Measurements from ENCODE around the gene HOXB4. TPM values are rescaled to one million over a fixed set of nuclear protein-coding genes. Genes with fewer than 3 reads are reported as not detected.
"Not testable (repeated sequence)": the region's sequence is repeated elsewhere in the genome, so short reads cannot be mapped to it uniquely, and the experiment has no call there.

HOXB4 gene
- total RNA-seq, 1 experiment from 2014 or later = 0.45 TPM

DNA sequence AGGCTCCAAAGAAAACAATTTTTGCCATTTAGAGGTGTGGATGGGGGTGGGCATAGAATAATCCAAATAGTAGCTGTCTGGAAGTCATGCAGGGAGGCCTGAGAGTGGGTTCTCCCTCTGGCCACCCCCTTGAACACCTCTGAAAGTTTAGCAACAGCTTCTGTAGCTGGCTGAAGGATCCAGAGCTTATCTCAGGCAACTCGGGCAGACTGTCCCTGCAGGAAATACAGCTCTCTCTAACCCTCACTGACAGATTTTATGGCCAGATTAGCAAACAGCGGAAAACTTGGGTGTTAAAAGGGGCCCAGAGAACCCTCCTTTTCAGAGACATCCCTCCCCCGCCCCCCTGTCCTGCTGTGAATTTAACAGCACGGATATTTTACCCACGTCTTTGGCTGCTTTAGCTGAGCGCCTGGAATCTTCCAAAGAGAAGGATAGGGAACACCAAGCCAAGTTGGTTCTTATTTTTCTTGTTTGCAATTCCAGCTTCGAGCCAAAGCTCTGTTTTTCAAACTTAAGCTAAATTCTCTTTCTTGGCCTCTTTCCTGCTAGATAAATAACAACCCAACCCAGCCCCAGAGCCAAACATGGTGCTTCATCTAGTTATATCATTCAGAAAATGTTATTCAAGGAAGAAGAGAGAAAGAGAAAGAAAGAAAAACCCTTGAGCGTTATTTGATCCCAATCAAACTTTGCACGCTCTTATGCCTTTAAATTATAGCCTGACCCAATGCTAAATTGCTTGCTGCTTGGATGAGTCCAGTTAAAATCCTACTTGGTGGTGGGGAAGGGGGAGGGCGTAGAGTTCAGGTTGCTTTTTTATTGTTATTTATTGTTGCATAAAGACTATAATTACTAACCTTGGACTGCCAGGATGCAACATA lies 31.0 kb downstream of the HOXB4 start:
- DNase-seq (ENCODE audit: low spot score) = no peak

GRCh38 chr17:48546137-48546923 lies 31.8 kb downstream of the HOXB4 start:
- no peak for DNase-seq (ENCODE audit: low spot score)

GRCh38 chr17:48545539-48545938 lies 32.6 kb downstream of the HOXB4 start:
- DNase-seq (ENCODE audit: low spot score) = no peak

- no peak for DNase-seq (ENCODE audit: low spot score)
Observed at GRCh38 chr17:48545022-48545375, 33.2 kb downstream of the HOXB4 start, which contains the start of gene HOXB2. TSS of gene HOXB2 (minus strand) at chr17:48545109. CDS start at chr17:48544911, 198 bp downstream.

- DNase-seq (ENCODE audit: low spot score) = peak; percentile 61
Observed at GRCh38 chr17:48544349-48545021, 33.7 kb downstream of the HOXB4 start.

- no peak for DNase-seq (ENCODE audit: low spot score)
Observed at GRCh38 chr17:48543854-48544348, 34.2 kb downstream of the HOXB4 start.

DNA sequence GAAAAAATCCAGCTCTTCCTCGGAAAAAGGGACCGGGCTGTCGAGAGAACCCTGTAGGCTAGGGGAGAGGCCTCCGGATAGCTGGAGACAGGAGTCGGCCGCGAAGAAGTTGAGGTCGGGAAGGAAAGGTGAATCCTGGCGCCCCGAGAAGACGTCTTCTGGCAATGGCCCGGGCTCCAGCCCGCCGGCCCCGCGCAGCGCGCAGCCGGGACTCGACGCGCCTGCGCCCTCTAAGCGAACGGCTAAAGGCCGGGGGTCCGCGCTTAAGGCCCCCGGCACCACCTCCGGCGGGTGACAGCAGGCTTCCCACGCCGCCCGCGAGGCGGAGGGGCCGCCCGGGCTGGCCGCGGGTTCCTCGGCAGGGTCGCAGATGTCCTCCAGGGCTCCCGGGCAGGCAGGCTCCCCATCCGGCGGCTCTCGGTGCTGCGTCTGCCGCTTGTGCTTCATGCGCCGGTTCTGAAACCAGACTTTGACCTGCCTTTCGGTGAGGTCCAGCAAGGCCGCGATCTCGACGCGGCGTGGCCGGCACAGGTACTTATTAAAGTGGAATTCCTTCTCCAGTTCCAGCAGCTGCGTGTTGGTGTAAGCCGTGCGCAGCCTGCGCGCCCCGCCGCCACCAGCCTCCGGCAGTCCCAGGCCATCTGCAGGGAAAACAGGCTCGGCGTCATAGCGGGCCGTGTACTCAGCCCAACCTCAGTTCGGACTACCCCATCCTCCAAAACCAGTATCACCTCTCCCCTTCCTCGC lies 34.9 kb downstream of the HOXB4 start:
- DNase-seq (ENCODE audit: low spot score) = peak; percentile 53

DNA sequence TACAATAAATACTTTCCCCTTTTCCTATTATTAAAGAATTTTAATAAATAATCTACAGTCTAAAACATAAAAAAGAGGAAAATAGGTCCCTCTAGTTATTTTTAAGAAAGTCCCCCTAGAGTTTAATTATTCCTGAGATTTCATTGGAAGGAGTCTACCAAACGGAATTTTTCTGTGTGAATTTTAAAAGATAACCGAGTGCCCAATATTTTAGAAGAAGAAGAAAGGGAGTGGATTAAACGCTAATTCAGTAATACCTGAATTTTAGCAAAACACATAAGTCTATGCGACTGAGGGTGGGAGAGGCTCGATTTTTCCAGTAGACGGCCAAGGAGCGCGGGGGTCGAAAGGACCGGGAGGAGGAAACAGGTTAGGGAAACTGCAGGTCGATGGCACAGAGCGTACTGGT lies 35.4 kb downstream of the HOXB4 start:
- DNase-seq (ENCODE audit: low spot score) = no peak

- DNase-seq (ENCODE audit: low spot score) = no peak
Observed at GRCh38 chr17:48542114-48542656, 36.0 kb downstream of the HOXB4 start.

GRCh38 chr17:48541577-48542113 lies 36.5 kb downstream of the HOXB4 start:
- peak; percentile 65 for DNase-seq (ENCODE audit: low spot score)

DNA sequence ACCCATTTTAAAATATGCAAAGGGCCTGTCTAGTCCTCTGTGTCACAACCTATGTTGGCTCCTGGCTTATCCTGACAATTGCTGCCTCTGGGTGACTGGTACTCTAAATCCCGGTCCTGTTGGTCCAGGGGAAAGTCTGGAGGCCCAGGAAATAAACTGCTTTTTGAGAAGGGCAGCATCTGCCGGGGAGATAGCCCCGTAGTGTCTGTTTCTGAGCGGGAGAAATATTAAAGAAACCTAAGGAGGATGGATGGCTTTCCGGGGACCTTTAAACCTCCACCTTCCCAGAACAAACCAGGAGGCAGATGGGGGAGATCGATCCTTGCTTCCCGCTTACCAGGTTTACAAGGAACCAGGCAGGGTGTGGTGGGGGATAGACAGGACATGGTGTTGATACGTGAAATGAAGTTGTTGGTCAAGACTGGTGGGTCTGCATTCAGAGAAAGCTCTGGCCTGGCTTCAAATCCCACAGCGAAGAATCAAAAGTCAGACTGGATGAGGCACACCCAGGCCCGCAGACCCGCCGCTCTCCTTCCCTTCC lies 37.0 kb downstream of the HOXB4 start:
- no peak for DNase-seq (ENCODE audit: low spot score)

DNA sequence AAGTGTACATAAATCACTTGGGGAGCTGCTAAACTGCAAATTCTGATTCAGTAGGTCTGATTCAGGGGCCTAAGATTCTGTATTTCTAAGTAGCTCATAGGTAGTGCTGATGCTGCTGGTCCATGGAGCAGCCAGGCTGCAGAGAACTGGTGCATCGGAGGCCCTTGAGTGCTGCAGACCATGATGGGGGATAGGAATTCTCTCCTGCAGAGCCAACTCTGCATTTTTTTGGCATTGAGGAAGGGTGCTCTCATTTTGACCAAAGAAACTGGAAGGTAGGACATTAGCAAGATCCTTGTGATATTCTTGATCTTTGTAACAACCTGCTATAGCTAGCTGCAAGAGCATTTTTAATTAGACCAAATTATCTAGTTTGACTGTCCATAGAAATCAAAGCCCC lies 37.9 kb downstream of the HOXB4 start:
- DNase-seq (ENCODE audit: low spot score) = no peak

- peak; percentile 87 for DNase-seq (ENCODE audit: low spot score)
Observed at GRCh38 chr17:48539177-48539576, 39.0 kb downstream of the HOXB4 start.

DNA sequence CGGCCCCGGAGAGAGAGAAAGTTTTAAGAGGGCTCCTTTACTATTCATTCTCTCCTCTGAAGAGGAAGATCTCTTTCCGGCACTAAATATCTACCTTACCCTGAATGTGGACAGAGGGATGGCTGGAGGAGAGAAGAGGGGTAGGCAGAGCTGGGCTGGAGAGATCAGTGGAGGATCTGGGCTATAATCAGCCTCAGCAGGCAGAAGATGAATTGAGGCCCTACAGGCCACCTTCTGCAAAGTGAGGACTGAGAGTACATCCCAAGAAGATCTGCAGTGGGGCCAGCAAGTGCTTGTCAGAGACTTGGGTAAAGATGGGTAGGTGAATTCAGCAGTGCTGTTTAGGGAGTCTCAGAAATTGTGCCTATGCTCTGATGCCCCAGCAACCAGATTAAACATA lies 40.8 kb downstream of the HOXB4 start:
- DNase-seq (ENCODE audit: low spot score) = no peak

GRCh38 chr17:48535793-48536559 lies 42.2 kb downstream of the HOXB4 start:
- DNase-seq (ENCODE audit: low spot score) = not testable (repeated sequence)

DNA sequence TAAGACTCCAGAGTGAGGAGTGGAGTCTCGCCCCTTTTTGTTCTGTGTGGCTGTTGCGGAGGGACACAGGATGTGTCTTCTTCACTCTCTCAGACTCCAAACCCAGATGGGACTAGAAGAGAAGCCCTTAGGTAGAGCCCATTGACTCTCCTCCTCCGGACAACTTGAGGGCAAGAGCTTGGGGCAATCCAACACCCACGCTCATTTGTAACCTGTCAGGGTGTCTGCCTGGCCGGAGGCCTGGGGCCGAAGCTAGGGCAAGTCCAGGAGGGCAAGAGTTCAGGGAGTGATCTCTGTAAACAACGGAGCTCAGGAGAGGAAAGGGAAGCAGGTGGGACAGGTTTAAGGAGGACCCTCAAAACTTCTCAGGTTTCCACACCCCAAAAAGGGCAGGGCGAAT lies 45.9 kb downstream of the HOXB4 start:
- no peak for DNase-seq (ENCODE audit: low spot score)

- DNase-seq (ENCODE audit: low spot score) = no peak
Observed at GRCh38 chr17:48530887-48531272, 47.3 kb downstream of the HOXB4 start, which contains the start of gene HOXB1. TSS of gene HOXB1 (minus strand) at chr17:48531011. CDS start at chr17:48530904, 107 bp downstream.

DNA sequence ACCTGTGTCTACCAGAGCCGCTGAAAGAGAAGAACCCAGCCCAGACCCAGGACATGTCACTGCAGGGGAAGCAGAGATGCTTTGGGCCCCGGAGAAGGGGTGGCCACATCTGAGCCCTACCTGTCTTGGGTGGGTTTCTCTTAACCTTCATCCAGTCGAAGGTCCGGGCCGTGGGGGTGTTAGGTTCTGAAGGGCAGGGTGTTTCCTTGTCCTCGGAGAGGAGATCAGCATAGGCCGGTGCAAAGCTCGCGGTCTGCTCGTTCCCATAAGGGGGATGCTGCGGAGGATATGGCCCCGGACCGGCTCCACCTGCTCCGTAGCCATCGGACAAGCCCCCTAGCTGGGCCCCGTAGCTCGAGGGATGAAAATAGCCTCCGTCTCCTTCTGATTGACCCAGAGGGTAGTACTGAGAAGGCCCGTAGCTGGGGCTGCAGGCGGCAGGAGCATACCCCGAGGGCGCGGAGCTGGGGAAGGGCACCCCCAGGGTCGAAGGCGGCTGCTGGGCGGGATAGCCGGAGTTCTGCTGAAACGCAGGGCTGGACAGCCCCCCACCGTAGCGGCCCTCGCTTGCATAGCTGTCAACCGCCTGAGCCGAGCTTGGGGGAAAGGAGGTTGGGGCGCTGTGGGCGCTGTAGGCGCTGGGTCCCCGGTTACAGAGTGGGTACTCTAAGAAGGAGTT lies 47.8 kb downstream of the HOXB4 start:
- DNase-seq (ENCODE audit: low spot score) = no peak

DNA sequence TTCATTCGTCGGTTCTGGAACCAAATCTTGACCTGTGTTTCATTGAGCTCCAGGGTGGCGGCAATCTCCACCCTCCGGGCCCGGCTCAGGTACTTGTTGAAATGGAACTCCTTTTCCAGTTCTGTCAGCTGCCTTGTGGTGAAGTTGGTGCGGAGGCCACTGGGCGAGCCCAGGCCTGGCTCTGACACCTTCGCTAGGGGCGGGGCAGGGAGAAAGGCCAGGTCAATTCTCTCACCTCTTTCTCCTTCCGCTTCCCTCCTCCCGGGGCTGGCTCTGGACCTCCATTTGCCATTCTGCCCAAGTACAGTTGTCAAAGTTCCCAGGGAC lies 48.5 kb downstream of the HOXB4 start:
- no peak for DNase-seq (ENCODE audit: low spot score)

All from H4 (cell line).